HG03354 (cell line): ENCODE measurements around the gene WAPL.

Source experiments
- ATAC-seq: cut with Tn5 transposase; IDR thresholded peaks from one replicate; pipeline ENCODE4 v1.9.1; 2021; ENCODE audit warnings: mild to moderate bottlenecking; ENCODE audit not compliant: unreplicated experiment, poor library complexity, severe bottlenecking

Gene WAPL

DNA sequence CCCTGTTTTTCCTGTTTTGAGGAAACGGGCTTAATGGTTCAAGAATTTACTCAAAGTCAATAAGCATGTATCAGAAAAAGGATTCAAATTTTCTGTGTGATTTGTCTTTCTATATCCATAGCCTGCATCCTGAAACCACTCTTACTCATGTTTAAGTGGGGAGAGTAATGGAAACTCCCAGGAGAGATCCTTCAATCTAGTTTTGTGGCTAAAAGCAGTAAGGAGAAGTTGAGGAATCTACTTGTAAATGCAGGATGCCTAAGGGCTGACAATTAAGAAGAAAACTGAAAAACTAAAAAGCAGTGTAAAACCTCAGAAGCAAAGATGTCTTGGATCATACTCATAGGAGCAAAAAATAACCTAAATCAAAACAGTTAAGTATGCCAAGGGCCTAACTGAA lies 86.9 kb downstream of the WAPL start:
- ATAC-seq: no peak

DNA sequence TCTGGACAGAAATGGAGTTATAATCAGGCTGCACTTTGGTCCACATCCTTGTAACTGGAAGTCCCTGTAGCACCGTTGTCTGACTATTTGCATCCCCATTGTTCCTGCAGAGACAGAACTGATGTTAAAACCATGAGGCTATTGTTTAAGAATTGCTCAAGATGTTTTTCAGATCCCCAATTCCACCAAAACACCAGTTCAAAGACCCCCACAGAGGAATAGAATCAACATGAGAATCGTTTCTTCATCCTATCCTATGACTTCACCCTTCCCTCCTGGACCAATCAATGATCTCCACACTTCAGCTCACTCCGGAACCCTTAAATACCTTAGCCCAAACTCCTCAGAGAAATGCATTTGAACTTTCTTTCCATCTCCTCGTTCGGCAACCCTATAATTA lies 97.9 kb downstream of the WAPL start:
- ATAC-seq: no peak

DNA sequence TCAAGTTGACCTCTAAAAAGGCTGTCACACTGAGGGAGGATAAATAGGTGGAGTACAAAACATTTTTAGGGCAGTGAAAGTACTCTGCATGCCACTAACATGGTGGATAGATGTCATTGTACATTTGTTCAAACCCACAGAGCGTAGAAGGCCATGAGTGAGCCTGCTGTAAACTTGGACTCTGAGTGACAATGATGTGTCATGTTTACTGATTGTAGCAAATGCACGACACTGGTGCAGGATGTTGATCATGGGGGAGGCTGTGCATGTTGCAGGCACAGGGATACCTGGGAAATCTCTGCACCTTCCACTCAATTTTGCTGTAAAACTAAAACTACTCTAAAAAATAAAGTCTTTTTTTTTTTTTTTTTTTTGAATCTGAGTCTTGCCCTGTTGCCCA lies 102.5 kb downstream of the WAPL start:
- ATAC-seq: no peak

DNA sequence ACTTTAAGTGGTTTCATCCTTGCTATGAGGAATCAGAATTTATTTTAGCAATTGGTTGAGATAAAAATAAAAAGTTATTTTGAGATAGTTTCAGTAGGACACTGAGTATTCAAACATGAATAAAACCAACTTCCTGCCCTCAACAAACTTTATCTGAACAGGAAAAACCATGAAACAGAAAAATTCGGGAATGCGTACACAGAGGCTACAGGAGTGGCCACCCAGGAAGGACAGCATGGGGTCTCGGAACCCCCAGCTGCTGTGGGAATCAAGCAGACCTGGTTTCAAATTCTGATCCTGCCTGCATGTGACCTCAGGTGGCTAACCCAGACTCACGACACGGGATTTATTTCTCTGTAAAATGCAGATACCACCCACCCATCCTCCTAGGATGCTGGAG lies 106.0 kb downstream of the WAPL start:
- ATAC-seq: no peak

DNA sequence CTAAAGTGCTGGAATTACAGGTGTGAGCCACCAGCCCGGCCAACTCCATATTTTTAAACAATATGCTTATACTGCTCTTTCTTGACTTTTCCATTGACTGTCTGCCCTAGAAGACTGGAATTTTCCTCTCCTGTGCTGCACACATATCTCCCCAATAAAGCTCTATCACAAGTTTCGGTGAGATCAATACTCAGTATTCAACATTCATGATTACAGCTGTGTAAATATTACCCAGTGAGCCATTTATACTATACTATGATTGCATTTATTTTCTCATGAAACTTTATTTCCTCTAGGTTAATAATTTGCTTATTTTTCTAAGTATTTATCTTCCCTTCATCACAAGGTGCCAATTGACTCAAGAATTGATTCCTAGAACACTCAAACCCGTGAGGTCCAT lies 106.5 kb downstream of the WAPL start:
- no peak for ATAC-seq

DNA sequence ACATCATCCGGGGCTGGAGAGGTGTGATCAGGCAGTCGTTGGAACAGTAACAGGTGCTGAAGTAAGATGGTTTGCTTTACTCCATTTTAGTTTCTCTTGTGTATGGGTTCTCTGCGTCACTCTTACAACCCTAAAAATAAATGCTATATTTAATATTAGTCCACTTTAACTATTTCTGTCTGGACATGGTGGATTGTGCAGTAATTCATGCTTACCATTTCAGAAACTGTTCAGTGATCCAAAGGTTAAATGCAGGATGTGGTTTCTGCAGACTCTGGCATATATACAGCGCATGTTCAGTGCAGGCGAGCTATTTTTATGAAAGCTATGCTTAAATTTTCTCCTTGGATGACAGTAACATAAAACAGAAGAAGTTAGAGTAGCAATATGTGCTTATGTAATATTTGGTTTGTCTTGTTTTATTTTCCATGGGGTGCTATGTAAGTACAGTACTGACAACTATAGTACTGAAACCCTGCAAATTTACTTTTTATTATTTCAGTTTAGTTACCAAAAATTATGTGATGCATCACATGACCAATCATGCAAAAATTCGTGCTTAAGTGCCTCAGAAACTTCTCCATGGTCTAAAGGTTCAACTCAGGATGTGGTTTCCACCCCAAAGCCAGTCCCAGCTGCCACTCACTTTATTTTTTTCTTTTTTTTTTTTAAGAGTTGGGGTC lies 108.4 kb downstream of the WAPL start:
- peak; percentile 82 for ATAC-seq

DNA sequence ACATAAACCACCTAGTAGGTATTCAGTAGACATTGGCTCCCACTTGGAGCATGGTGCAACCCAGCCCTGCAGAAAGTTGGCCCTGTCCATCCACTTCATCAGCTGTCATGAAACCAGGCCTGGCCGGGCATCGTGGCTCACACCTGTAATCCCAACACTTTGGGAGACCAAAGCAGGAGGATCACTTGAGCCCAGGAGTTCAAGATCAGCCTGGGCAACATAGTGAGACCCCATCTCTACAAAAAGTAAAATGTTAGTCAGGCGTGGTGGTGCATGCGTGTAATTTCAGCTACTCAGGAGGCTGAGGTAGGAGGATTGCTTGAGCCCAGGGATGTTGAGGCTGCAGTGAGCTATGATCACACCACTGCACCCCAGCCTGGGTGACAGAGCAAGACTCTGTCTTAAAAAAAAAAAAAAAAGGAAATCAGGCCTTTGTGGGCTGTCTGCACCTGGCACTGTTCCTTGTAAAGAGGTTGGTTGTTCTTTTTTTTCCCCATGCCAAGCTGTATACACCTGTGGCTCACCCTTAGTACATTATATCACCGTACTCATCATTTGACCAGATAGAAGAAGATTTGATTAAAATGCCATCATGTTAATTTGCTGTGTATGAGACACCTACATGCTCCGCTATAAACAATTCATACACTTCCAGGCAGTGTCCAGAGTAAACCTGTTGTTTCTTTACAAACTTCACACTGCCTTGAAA lies 109.6 kb downstream of the WAPL start:
- ATAC-seq: no peak

DNA sequence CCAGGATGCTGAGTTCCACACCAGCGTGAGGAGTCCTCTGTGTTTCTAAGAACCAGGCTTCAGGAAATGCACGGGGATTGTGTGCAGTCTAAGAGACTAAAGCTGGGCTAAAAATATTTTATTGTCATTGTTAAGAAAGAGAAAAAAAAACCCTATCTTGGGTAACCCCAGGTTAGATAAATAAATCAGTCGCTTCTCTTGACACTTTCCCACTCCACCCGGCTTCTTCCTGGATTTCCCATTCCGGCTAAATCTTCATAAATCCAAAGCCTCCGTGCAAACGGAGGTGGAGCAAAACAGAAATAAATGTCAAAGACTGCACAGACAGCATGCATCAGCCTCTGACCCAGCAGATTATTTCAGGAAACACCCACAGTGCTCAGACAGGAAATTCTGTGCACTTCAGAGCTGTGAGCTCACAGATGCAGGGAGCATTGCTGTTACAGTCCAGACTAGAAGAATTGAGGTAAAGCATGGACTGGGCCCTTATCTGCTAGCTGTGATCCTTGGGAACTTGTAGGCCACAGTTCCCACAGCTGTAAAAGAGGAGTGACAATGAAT lies 110.2 kb downstream of the WAPL start:
- peak; percentile 26 for ATAC-seq

DNA sequence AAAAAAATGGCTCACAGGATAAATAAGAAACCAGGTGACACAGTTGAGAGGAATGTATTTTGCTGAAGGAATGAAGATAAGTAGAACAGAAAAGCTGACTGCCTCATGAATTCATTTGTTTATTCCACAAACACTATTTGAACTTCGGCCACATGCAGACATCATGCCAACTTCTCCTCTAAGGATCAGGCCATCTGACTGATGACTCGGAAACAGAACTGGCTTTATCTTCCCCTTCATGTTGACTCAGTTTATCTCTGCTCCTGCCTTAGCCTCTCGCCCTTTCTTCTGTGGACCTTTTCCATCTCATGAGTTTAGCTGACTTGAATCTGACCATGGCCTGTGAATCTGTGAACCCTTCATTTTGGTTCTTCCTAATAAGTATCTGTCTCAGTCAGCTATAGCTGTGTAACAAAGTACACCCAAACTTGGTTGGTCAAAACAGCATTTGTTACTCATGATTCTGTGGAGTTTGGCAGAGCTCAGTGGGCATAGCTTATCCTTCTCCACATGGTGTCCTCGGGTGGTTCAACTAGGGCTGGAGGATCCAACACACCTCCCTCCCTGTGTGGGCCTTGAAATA lies 111.0 kb downstream of the WAPL start:
- no peak for ATAC-seq

DNA sequence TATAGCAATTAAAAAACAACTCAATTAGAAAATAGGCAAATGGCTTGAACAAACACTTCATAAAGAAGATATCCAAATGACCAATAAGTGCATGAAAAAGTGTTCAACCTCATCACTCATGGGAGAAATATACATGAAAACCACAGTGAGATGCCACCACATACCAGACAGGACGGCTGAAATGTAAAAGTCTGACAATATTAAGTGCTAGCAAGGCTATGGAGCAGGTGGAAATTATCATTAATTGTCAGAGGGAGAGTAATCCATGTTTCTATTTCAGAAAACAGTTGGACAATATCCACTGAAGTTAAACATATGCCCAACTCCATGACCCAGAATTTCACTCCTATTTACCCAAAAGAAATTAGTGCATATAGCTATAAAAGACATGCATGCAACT lies 112.4 kb downstream of the WAPL start:
- no peak for ATAC-seq

DNA sequence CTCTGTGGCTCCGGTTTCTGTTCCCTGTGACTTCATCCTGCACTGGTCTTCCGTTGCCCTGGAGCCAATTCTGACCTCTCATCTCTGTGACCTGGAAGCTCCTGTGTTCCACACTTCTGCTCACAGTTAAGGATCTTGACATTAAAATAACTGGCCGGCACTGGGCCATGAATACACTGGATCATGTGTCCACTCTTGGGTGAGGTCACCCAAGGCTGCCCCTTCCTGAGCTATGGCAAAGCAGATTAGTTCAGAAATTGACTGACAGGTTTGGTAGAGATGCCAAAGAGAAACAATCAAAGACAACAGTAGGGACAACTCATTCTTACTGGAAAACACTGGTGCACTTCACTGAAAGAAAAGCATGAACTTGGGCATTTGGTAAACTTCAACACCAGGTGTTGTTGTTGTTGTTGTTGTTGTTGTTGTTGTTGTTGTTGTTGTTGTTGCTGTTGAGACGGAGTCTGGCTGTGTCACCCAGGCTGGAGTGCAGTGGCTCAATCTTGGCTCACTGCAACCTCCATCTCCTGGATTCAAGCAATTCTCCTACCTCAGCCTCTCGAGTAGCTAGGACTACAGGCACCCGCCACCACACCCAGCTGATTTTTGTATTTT lies 118.3 kb downstream of the WAPL start:
- ATAC-seq: no peak

DNA sequence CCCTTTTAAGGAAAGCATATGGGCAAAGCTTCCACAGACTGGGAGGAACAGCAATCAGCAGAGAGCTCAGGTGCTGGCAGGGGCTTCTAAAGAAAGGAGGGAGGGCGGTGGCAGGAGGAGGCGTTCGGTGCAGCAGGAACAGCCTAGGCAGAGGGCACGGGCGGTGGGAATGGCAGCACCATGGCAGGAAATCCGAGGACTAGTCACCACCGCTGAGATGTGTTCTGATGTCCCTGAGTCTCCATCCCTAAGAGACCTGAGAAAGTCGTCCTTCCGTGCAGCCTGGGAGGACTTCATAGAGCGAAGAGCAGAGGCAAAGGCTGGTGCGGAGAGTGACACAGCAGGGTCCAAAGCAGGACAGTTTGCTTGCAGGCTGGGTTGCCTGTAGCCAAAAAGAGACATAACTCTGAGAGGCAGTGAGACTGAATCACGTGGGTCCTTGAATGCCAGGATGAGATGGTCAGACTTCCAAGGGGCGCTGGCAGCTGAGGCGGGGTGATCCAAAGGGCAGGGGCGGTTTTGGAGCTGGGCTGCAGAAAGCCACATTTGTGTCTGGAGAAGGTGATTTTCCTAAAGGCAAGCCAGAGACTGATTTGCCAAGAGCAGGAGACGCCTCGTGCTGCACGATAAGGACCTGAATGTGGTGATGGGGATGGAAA lies 119.2 kb downstream of the WAPL start:
- ATAC-seq: no peak

DNA sequence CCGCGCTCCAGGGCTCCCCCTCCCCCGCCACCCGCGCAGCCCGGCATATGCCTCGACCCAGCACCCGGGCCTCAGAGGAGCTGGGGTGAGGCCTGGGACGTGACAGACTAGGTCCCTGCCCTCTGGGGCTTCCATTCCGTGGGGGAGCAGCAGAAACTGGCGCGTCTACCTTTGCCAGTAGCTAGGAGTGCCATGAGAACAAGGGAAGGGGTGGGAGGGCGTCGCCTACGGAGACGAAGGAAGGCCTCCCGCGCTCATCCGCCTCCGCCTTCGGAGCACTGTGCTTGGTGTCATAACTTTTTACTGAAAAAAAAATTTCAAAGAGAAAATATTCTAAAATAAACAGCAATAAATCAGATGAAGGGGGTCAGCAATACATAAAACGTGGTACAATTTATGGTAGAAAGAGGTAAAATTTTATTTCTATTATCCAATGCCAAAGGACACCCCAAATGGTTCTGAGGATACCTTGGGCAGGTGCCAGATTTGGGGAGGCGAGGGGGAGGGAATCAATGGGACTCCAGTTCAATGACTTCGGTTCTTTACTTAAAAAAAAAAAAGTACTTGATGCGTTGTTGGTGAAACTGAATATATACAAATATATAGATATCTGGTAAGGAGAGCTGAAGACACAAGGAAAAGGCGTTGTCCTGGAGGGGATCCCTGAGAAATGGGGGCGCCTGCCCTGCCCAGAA lies 119.9 kb downstream of the WAPL start:
- no peak for ATAC-seq

DNA sequence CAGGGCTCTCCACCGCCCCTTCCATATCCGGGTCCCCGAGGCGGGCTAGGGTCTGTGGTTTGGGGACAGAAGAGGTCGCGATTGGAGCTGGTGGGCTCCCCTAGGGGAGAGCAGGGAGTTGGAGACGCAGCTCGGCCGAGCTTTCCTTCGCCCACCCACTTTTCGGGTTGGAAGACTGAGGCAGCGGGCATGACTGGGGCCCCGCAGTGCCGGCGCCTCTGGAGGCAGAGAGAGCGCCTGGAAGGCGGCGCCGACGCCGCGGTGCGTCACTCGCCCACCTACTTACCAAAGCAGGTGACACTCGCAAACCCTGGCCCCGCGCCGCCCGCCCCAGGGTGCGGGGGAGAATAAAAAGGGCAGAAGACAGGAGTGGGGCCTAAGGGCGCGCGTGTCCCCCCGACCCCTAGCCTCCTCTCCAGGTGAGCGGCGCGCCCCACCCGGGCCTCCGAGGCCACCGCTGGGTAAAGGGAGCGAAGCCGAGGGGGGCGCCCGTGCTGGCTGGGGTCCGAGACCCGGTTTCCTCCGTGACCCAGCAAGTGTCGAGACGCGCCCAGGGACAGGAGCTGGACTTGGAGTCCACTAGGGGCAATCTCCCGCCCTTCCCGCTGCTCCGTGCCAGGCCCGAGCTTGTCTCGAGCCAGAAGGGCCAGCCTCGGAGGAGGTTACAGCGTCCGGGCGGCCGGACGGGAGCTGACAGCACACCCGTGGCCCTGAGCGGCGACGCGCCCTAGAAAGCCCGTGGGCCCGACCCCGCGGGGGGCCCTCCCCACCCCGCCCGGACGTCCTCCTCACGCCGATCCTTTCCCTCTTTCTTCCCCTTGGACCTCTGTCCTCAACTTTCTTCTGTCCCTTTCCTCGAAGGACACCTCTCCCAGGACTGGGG lies 120.6 kb downstream of the WAPL start:
- ATAC-seq: peak; percentile 40

DNA sequence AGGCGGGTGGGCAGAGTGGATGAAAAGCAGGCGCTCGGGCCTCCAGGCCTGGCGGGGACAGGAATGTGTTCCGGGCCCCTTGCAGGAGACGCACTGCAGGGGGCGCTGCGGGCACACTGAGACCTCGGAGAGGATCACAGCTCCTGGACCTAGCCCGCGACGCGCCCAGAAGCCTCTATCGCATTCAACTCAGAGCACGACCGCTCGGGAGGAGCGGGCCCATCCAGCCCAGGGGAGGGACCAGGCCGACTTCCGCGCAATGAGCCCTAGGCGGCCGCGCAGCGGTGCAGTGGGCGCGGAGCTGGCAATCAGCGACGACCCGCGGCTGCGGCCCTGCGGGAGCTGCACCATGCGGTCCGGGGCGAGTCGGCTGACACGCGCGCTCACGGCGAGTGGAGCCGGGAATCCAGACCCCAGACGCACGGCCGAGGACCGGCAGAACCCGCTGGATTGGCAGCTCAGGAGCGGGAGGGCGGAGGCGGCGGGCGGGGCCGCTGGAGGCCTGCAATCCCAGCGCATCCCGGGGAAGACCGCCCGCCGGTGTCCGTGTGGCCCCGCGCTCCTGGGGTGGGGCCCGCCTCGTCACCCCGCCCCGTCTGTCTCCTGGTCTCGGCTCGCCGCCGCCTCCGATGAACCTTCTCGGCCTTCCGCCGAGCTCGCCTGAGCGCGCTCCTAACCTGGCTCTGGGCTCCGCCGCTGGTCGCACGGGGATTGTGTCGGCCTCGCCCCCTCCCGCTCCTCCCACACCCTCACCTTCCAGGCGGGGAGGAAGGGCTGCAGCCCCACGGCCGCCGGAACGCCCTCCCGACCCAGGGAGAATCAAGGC lies 121.5 kb downstream of the WAPL start:
- ATAC-seq: peak; percentile 93

DNA sequence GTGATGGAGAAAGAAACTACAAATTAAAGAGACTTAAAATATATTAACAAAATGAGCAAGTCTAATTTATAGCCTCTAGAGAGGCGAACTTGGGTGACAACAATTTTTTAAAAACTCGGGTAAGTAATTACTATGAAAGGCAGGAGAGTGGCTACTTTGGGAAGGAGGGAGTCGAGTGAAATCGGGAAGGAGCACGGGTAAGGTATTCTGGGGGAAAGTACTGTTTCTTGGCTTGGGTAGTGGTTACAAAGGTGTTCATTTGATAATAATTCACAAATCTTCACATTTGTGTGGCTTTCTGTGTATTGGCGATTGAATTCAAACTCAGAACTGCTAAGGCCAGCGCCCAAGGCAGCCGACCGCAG lies 122.1 kb downstream of the WAPL start:
- ATAC-seq: no peak

DNA sequence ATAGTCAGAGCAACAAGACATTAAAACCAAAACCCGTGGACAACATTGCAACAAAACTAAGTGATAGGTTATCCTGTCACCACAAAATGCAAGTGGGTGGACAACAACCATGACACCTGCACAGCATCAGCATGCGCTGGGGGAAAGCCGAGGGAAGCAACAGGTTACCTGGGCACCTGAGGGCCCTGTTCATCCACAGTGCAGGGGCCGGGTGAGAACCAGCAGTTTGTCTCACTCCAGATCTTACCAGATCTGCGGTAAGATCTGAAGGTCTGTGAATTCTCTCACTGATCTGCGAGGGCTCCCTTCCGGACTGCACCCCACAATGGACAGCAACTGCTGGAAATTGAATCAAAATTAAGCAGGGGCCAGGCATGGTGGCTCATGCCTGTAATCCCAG lies 124.5 kb downstream of the WAPL start:
- no peak for ATAC-seq
